ENCODE measurements around the gene KCNH1.

KCNH1 gene

GRCh38 chr1:210650403-210650802 lies 483.5 kb downstream of the KCNH1 start:
- TF ChIP-seq CTCF (IDR thresholded peaks at IDR 0.05; ENCODE audit: low read depth, low read length) (no peak), EZH2phosphoT487 (IDR thresholded peaks at IDR 0.05; ENCODE audit: low read depth) (no peak)
- Histone ChIP-seq H3K4me2 (ENCODE audit: low read length) (no peak overlapping the region), H3K79me2 (ENCODE audit: low read length) (no peaks in the 10 kb centered on the region), H3K27me3 (ENCODE audit: low read depth, low read length) (no peaks in the 10 kb centered on the region), H4K20me1 (ENCODE audit: insufficient read depth, low read length) (no peaks in the 10 kb centered on the region), H3K9ac (ENCODE audit: low read length) (no peak overlapping the region), H3K27ac (ENCODE audit: low read length) (no peak overlapping the region), H3K9me3 (ENCODE audit: insufficient read depth, low read length) (no peaks in the 10 kb centered on the region), H2AFZ (ENCODE audit: low read depth, low read length) (no peak overlapping the region), H3K4me3 (ENCODE audit: low read length) (no peak overlapping the region), H3K36me3 (replicated peaks; ENCODE audit: low read depth, low read length) (no peaks in the 10 kb centered on the region), H3K4me1 (ENCODE audit: low read length) (peaks cover 10% of the 10 kb centered on the region)

- no peak overlapping the region for H3K27ac ChIP-seq (ENCODE audit: low read length)
- no peaks in the 10 kb centered on the region for H3K9me3 ChIP-seq (ENCODE audit: insufficient read depth, low read length)
- TF ChIP-seq EZH2phosphoT487 (IDR thresholded peaks at IDR 0.05; ENCODE audit: low read depth) (no peak), CTCF (IDR thresholded peaks at IDR 0.05; ENCODE audit: low read depth, low read length) (no peak)
- H3K4me2 ChIP-seq (ENCODE audit: low read length): no peak overlapping the region
- peaks cover 10% of the 10 kb centered on the region for H3K4me1 ChIP-seq (ENCODE audit: low read length)
- no peaks in the 10 kb centered on the region for H3K79me2 ChIP-seq (ENCODE audit: low read length)
- H3K27me3 ChIP-seq (ENCODE audit: low read depth, low read length): no peaks in the 10 kb centered on the region
- no peaks in the 10 kb centered on the region for H3K36me3 ChIP-seq (replicated peaks; ENCODE audit: low read depth, low read length)
- H3K9ac ChIP-seq (ENCODE audit: low read length): no peak overlapping the region
- H2AFZ ChIP-seq (ENCODE audit: low read depth, low read length): no peak overlapping the region
- no peaks in the 10 kb centered on the region for H4K20me1 ChIP-seq (ENCODE audit: insufficient read depth, low read length)
- no peak overlapping the region for H3K4me3 ChIP-seq (ENCODE audit: low read length)
Measured at GRCh38 chr1:210648588-210649269, 485.2 kb downstream of the KCNH1 start.

GRCh38 chr1:210647406-210648333 lies 486.3 kb downstream of the KCNH1 start:
- Histone ChIP-seq H3K4me3 (ENCODE audit: low read length) (no peak overlapping the region), H4K20me1 (ENCODE audit: insufficient read depth, low read length) (no peaks in the 10 kb centered on the region), H3K9me3 (ENCODE audit: insufficient read depth, low read length) (no peaks in the 10 kb centered on the region), H3K9ac (ENCODE audit: low read length) (no peak overlapping the region), H2AFZ (ENCODE audit: low read depth, low read length) (no peak overlapping the region), H3K4me1 (ENCODE audit: low read length) (peaks cover 7% of the 10 kb centered on the region), H3K36me3 (replicated peaks; ENCODE audit: low read depth, low read length) (no peaks in the 10 kb centered on the region), H3K27me3 (ENCODE audit: low read depth, low read length) (no peaks in the 10 kb centered on the region), H3K27ac (ENCODE audit: low read length) (no peak overlapping the region), H3K79me2 (ENCODE audit: low read length) (no peaks in the 10 kb centered on the region), H3K4me2 (ENCODE audit: low read length) (no peak overlapping the region)
- TF ChIP-seq CTCF (IDR thresholded peaks at IDR 0.05; ENCODE audit: low read depth, low read length): no peak
- TF ChIP-seq EZH2phosphoT487 (IDR thresholded peaks at IDR 0.05; ENCODE audit: low read depth): no peak

- H2AFZ ChIP-seq (ENCODE audit: low read depth, low read length): no peak overlapping the region
- no peak overlapping the region for H3K4me3 ChIP-seq (ENCODE audit: low read length)
- H3K9ac ChIP-seq (ENCODE audit: low read length): no peak overlapping the region
- H4K20me1 ChIP-seq (ENCODE audit: insufficient read depth, low read length): no peaks in the 10 kb centered on the region
- H3K4me1 ChIP-seq (ENCODE audit: low read length): no peaks in the 10 kb centered on the region
- 0 out of 2 replicates have a peak, but pooled peaks cover 3% of the 10 kb centered on the region for H3K27me3 ChIP-seq (ENCODE audit: low read depth, low read length)
- TF ChIP-seq EZH2phosphoT487 (IDR thresholded peaks at IDR 0.05; ENCODE audit: low read depth): no peak
- no peak for TF ChIP-seq CTCF (IDR thresholded peaks at IDR 0.05; ENCODE audit: low read depth, low read length)
- no peaks in the 10 kb centered on the region for H3K79me2 ChIP-seq (ENCODE audit: low read length)
- H3K36me3 ChIP-seq (replicated peaks; ENCODE audit: low read depth, low read length): no peaks in the 10 kb centered on the region
- no peak overlapping the region for H3K4me2 ChIP-seq (ENCODE audit: low read length)
- H3K9me3 ChIP-seq (ENCODE audit: insufficient read depth, low read length): no peaks in the 10 kb centered on the region
- H3K27ac ChIP-seq (ENCODE audit: low read length): no peak overlapping the region
Measured at GRCh38 chr1:210646258-210646616, 487.7 kb downstream of the KCNH1 start.

All from OCI-LY3 (cell line).